H1 (cell line): ENCODE data around the gene NIT2. TPM values are rescaled to one million over a fixed set of nuclear protein-coding genes. Genes with fewer than 3 reads are reported as not detected.

ENCODE experiments used
- BRCA1 ChIP-seq: IDR thresholded peaks from 2 replicates; pipeline ENCODE4 v1.6.1; 2012; ENCODE audit warnings: low read depth, low read length, improper control_type of control experiment
- CHD1 ChIP-seq: IDR thresholded peaks from 2 replicates; pipeline ENCODE4 v1.6.1; 2012; ENCODE audit warnings: low read depth, low read length, improper control_type of control experiment
- GABPA ChIP-seq: IDR thresholded peaks from 2 replicates; pipeline ENCODE4 v1.6.1; 2011; ENCODE audit warnings: mild to moderate bottlenecking, low read length, moderate library complexity, borderline replicate concordance; ENCODE audit not compliant: insufficient read depth
- PHF8 ChIP-seq: fragments of 200-600 bp; sonication (generic); conservative IDR thresholded peaks from 2 replicates; pipeline ENCODE4 v1.7.1; 2012; ENCODE audit warnings: low read depth, mild to moderate bottlenecking, inconsistent platforms, low read length, moderate library complexity
- POLR2AphosphoS5 ChIP-seq: IDR thresholded peaks from 2 replicates; pipeline ENCODE4 v1.6.1; 2011; ENCODE audit warnings: low read depth, low read length
- TAF7 ChIP-seq: optimal IDR thresholded peaks from 2 replicates; pipeline ENCODE3; 2011; ENCODE audit warnings: low read depth, mild to moderate bottlenecking, inconsistent platforms, low read length, moderate library complexity, borderline replicate concordance
- polyA plus RNA-seq, 7 experiments: library from polyadenylated mRNA; depleted of rRNA in 3 of 7; stranded (reverse) in 5 of 7; unstranded in 2 of 7; fragments of >200 nt in 5 of 7; fragments of 200-250 nt in 2 of 7; gene quantifications; 1 replicate in 5 of 7; 2 replicates in 1 of 7; 4 replicates in 1 of 7; pipeline versions ENCODE4 v1.2.1 to v1.2.3, GENCODE V29; 2011 to 2013; ENCODE audit warnings: missing spikeins in 2 of 7, mixed read lengths in 2 of 7
- total RNA-seq: library from RNA; stranded (reverse); fragmentation: NEBNext Ultra II Directional; extraction: Animal tissue kit (Norgen Biotek cat#: 25700); gene quantifications from 2 replicates; pipeline ENCODE4 v1.2.1, GENCODE V29; 2021

Gene NIT2
- total and polyA plus RNA-seq, 2 of the 8 experiments (the other 6 are each of a cell fraction or from before 2014, with no cell fraction given) = 15.2 to 25.3 TPM

- TF ChIP-seq CHD1 (no peak), BRCA1 (no peak), GABPA (no peak), PHF8 (no peak), POLR2AphosphoS5 (no peak), TAF7 (no peak)
These were observed 27.9 kb upstream of the NIT2 start (continued) for GRCh38 chr3:100306695-100307094.
